GM18951 (cell line): ENCODE results near the gene TRAM1L1.

Experiments used
- POLR2A ChIP-seq: IDR thresholded peaks from 4 replicates; pipeline ENCODE4 v1.6.1; 2011; ENCODE audit warnings: mild to moderate bottlenecking; ENCODE audit not compliant: insufficient read length, insufficient read depth; ENCODE audit errors: extremely low read depth
- in situ Hi-C: fragments of 300-500 bp; cut with MboI; formaldehyde crosslinking; loops from one replicate; pipeline ENCODE4 v1.12.0; 2022; ENCODE audit warnings: low sequenced_read_pairs, mixed read lengths, inconsistent platforms; ENCODE audit not compliant: unreplicated experiment

The TRAM1L1 gene

GRCh38 chr4:117084866-117085701 lies at the start of gene TRAM1L1:
TSS of gene TRAM1L1 (minus strand) at chr4:117085576. CDS start at chr4:117085393, 183 bp downstream.
- no peak for TF ChIP-seq POLR2A
- in situ Hi-C loops, result no loop called here

GRCh38 chr4:117134386-117134785 lies 49.0 kb upstream of the TRAM1L1 start:
- in situ Hi-C loops, result no loop called here
- no peak for TF ChIP-seq POLR2A

- no peak for TF ChIP-seq POLR2A
- in situ Hi-C loops, result no loop called here
These were observed 11.5 kb upstream of the TRAM1L1 start for GRCh38 chr4:117096886-117097285.

- TF ChIP-seq POLR2A, result no peak
- in situ Hi-C loops, result no loop called here
These were observed 11.1 kb upstream of the TRAM1L1 start for GRCh38 chr4:117096462-117096861.

- no peak for TF ChIP-seq POLR2A
These were observed 8.2 kb upstream of the TRAM1L1 start for GRCh38 chr4:117093571-117093970.

GRCh38 chr4:117077760-117078159 lies 7.6 kb downstream of the TRAM1L1 start:
- in situ Hi-C loops, result no loop called here
- TF ChIP-seq POLR2A, result no peak

More at GRCh38 chr4:117093571-117093970, 8.2 kb upstream of the TRAM1L1 start:
- in situ Hi-C loops, result no loop called here

GRCh38 chr4:117068120-117068519 lies 17.3 kb downstream of the TRAM1L1 start:
- in situ Hi-C loops, result no loop called here
- no peak for TF ChIP-seq POLR2A

GRCh38 chr4:117063961-117064696 lies 21.2 kb downstream of the TRAM1L1 start:
- no peak for TF ChIP-seq POLR2A
- in situ Hi-C loops, result no loop called here

- in situ Hi-C loops, result no loop called here
- TF ChIP-seq POLR2A, result no peak
These were observed 42.4 kb downstream of the TRAM1L1 start for GRCh38 chr4:117042962-117043361.
